ENCODE measurements around the gene IRF4. TPM values are rescaled to one million over a fixed set of nuclear protein-coding genes. Genes with fewer than 3 reads are reported as not detected.

IRF4 gene
- polyA plus RNA-seq, 1 of the 3 experiments (the other 2 are of a cell fraction): not detected

GRCh38 chr6:431504-431903 lies 40.0 kb downstream of the IRF4 start:
- POLR2A ChIA-PET: no interaction called here
- H3K4me1 ChIP-seq (ENCODE audit: control insufficient read depth in 1 of 2, insufficient read depth in 2 of 2, low read depth in 1 of 2, low read length in 1 of 2): no peaks in the 10 kb centered on the region
- H3K9ac ChIP-seq: no peak overlapping the region
- no peak overlapping the region for H3K4me3 ChIP-seq (ENCODE audit: low read depth in 2 of 2, low read length in 1 of 2)
- H3K36me3 ChIP-seq (replicated peaks in 1 of 2; ENCODE audit: control insufficient read depth in 1 of 2, insufficient read depth in 2 of 2, low read length in 1 of 2): no peaks in the 10 kb centered on the region
- no peak overlapping the region for H3K4me2 ChIP-seq
- H3K27ac ChIP-seq (ENCODE audit: low read depth in 2 of 2, low read length in 1 of 2): no peak overlapping the region
- peaks cover 64% of the 10 kb centered on the region for H3K27me3 ChIP-seq (ENCODE audit: insufficient read depth)
- CTCF ChIA-PET: no interaction called here
- DNase-seq: no peak
- no peaks in the 10 kb centered on the region for H3K9me2 ChIP-seq
- no peaks in the 10 kb centered on the region for H3K79me2 ChIP-seq (ENCODE audit: insufficient read depth)
- H3K9me3 ChIP-seq: no peaks in the 10 kb centered on the region
- H4K20me1 ChIP-seq (ENCODE audit: insufficient read depth): no peaks in the 10 kb centered on the region
- H3F3A ChIP-seq (replicated peaks; ENCODE audit: insufficient read depth): no peaks in the 10 kb centered on the region
- H2AFZ ChIP-seq (ENCODE audit: low read depth): no peak overlapping the region
- 13% methylated on average over 10 of the region's 10 CpGs for WGBS (ENCODE audit: low lambda C conversion rate)
- TF ChIP-seq FOSL2 (IDR thresholded peaks at IDR 0.05; ENCODE audit: borderline replicate concordance, low read depth) (no peak), CTCF (IDR thresholded peaks at IDR 0.05) (no peak), FOXJ3 (CRISPR knock-in tag; IDR thresholded peaks at IDR 0.05) (no peak), SIN3A (IDR thresholded peaks at IDR 0.05; ENCODE audit: borderline replicate concordance, low read depth, low read length) (no peak)

GRCh38 chr6:431986-432385 lies 40.4 kb downstream of the IRF4 start:
- no peak overlapping the region for H2AFZ ChIP-seq (ENCODE audit: low read depth)
- no peaks in the 10 kb centered on the region for H3K36me3 ChIP-seq (replicated peaks in 1 of 2; ENCODE audit: control insufficient read depth in 1 of 2, insufficient read depth in 2 of 2, low read length in 1 of 2)
- POLR2A ChIA-PET: no interaction called here
- no peak overlapping the region for H3K4me2 ChIP-seq
- H3K4me1 ChIP-seq (ENCODE audit: control insufficient read depth in 1 of 2, insufficient read depth in 2 of 2, low read depth in 1 of 2, low read length in 1 of 2): no peaks in the 10 kb centered on the region
- H3F3A ChIP-seq (replicated peaks; ENCODE audit: insufficient read depth): no peaks in the 10 kb centered on the region
- CTCF ChIA-PET: no interaction called here
- no peaks in the 10 kb centered on the region for H3K79me2 ChIP-seq (ENCODE audit: insufficient read depth)
- H3K9me3 ChIP-seq: no peaks in the 10 kb centered on the region
- H3K27me3 ChIP-seq (ENCODE audit: insufficient read depth): peaks cover 64% of the 10 kb centered on the region
- WGBS (ENCODE audit: low lambda C conversion rate): 26% methylated on average over 6 of the region's 6 CpGs
- no peak overlapping the region for H3K27ac ChIP-seq (ENCODE audit: low read depth in 2 of 2, low read length in 1 of 2)
- H3K9ac ChIP-seq: no peak overlapping the region
- TF ChIP-seq GABPA (IDR thresholded peaks at IDR 0.05; ENCODE audit: low read depth) (no peak), POLR2AphosphoS5 (IDR thresholded peaks at IDR 0.05; ENCODE audit: low read depth, low read length) (no peak), FOXJ3 (CRISPR knock-in tag; IDR thresholded peaks at IDR 0.05) (no peak), FOXM1 (IDR thresholded peaks at IDR 0.05; ENCODE audit: low read depth) (no peak), GATA2 (CRISPR knock-in tag; IDR thresholded peaks at IDR 0.05) (no peak), EP300 (IDR thresholded peaks at IDR 0.05; ENCODE audit: borderline replicate concordance in 1 of 2, low read depth in 1 of 2, low read length in 1 of 2) (no peak), REST (IDR thresholded peaks at IDR 0.05; ENCODE audit: low read depth, low read length) (no peak), PBX3 (IDR thresholded peaks at IDR 0.05) (no peak), RCOR1 (IDR thresholded peaks at IDR 0.05; ENCODE audit: low read length) (no peak)
- no peaks in the 10 kb centered on the region for H4K20me1 ChIP-seq (ENCODE audit: insufficient read depth)
- no peaks in the 10 kb centered on the region for H3K9me2 ChIP-seq
- no peak overlapping the region for H3K4me3 ChIP-seq (ENCODE audit: low read depth in 2 of 2, low read length in 1 of 2)
- DNase-seq: no peak

Data from SK-N-SH (cell line).